MM.1S (cell line): Measurements from ENCODE around the gene KDM4B.
"Not testable (repeated sequence)": the region's sequence is repeated elsewhere in the genome, so short reads cannot be mapped to it uniquely, and the experiment has no call there.

ENCODE experiments used
- DNase-seq: peaks from one replicate; pipeline ENCODE4 v3.0.0-alpha.2; 2015
- H2AFZ ChIP-seq: fragments of 300-600 bp; sonication (generic); 2 replicates; pipeline ENCODE4 v1.6.0; 2016; ENCODE audit warnings: antibody characterized with exemption, low read length
- H3F3A ChIP-seq: fragments of 300-600 bp; sonication (generic); 2 replicates; pipeline ENCODE4 v1.6.1; 2016; ENCODE audit warnings: mild to moderate bottlenecking, antibody characterized with exemption, low read length, moderate library complexity, mixed read lengths; ENCODE audit not compliant: insufficient read depth
- H3K27ac ChIP-seq: fragments of 300-600 bp; sonication (generic); 2 replicates; pipeline ENCODE4 v1.5.1; 2016; ENCODE audit warnings: mild to moderate bottlenecking, low read length
- H3K27me3 ChIP-seq: fragments of 300-600 bp; sonication (generic); replicated peaks from 2 replicates; pipeline ENCODE4 v1.6.0; 2016; ENCODE audit warnings: low read length; ENCODE audit not compliant: insufficient read depth
- H3K36me3 ChIP-seq: fragments of 300-600 bp; sonication (generic); replicated peaks from 2 replicates; pipeline ENCODE4 v1.6.1; 2016; ENCODE audit warnings: mild to moderate bottlenecking, low read length, mixed read lengths; ENCODE audit not compliant: insufficient read depth
- H3K4me1 ChIP-seq: fragments of 300-600 bp; sonication (generic); 2 replicates; pipeline ENCODE4 v1.6.1; 2016; ENCODE audit warnings: low read length, mixed read lengths
- H3K4me2 ChIP-seq: fragments of 300-600 bp; sonication (generic); 2 replicates; pipeline ENCODE4 v1.6.0; 2016; ENCODE audit warnings: low read depth, low read length
- H3K4me3 ChIP-seq: fragments of 300-600 bp; sonication (generic); 2 replicates; pipeline ENCODE4 v1.5.1; 2016; ENCODE audit warnings: low read length, mixed read lengths
- H3K79me2 ChIP-seq: fragments of 300-600 bp; sonication (generic); 2 replicates; pipeline ENCODE4 v1.6.1; 2016; ENCODE audit warnings: mixed run types, low read length, mixed read lengths
- H3K9ac ChIP-seq: fragments of 300-600 bp; sonication (generic); 2 replicates; pipeline ENCODE4 v1.6.1; 2016; ENCODE audit warnings: low read length, mixed read lengths
- H3K9me2 ChIP-seq: fragments of 300-600 bp; sonication (generic); replicated peaks from 2 replicates; pipeline ENCODE4 v1.6.1; 2016; ENCODE audit warnings: mild to moderate bottlenecking, low read length, mixed read lengths; ENCODE audit not compliant: insufficient read depth
- H3K9me3 ChIP-seq: fragments of 300-600 bp; sonication (generic); replicated peaks from 2 replicates; pipeline ENCODE4 v1.6.1; 2016; ENCODE audit warnings: mild to moderate bottlenecking, low read length, mixed read lengths; ENCODE audit not compliant: insufficient read depth
- H4K20me1 ChIP-seq: fragments of 300-600 bp; sonication (generic); 2 replicates; pipeline ENCODE4 v1.6.1; 2016; ENCODE audit warnings: mild to moderate bottlenecking, low read length, moderate library complexity, mixed read lengths; ENCODE audit not compliant: insufficient read depth
- CTCF ChIP-seq: fragments of 300-600 bp; sonication (generic); IDR thresholded peaks from 2 replicates; pipeline ENCODE4 v1.5.1; 2016; ENCODE audit warnings: antibody characterized with exemption, low read length, mixed read lengths
- EZH2 ChIP-seq: fragments of 300-600 bp; sonication (generic); optimal IDR thresholded peaks from 2 replicates; pipeline ENCODE3; 2017; ENCODE audit warnings: low read depth, mild to moderate bottlenecking, antibody characterized with exemption, low read length, mixed read lengths
- EZH2phosphoT487 ChIP-seq: fragments of 300-600 bp; sonication (generic); IDR thresholded peaks from 2 replicates; pipeline ENCODE4 v1.6.1; 2018; ENCODE audit warnings: antibody characterized with exemption, low read length

Gene KDM4B

GRCh38 chr19:4933528-4933927 is 35.4 kb upstream of the KDM4B start:
- Histone ChIP-seq H2AFZ (no peak overlapping the region), H3K27me3 (no peaks in the 10 kb centered on the region), H3K4me1 (no peaks in the 10 kb centered on the region), H3K9me3 (no peaks in the 10 kb centered on the region), H3F3A (0 out of 2 replicates have a peak, but pooled peaks cover 5% of the 10 kb centered on the region), H3K4me2 (no peak overlapping the region), H3K79me2 (peaks cover 65% of the 10 kb centered on the region), H3K9me2 (no peaks in the 10 kb centered on the region), H3K36me3 (peaks cover 17% of the 10 kb centered on the region), H3K9ac (no peak overlapping the region), H3K4me3 (no peak overlapping the region), H3K27ac (no peak overlapping the region), H4K20me1 (peaks cover 4% of the 10 kb centered on the region)
- no peak for TF ChIP-seq EZH2phosphoT487
- TF ChIP-seq CTCF = no peak
- no peak for TF ChIP-seq EZH2
- no peak for DNase-seq

- no peaks in the 10 kb centered on the region for H3K27me3 ChIP-seq
- H4K20me1 ChIP-seq = peaks cover 4% of the 10 kb centered on the region
- H3K4me2 ChIP-seq = no peak overlapping the region
- H3K4me3 ChIP-seq = no peak overlapping the region
- TF ChIP-seq EZH2phosphoT487 = no peak
- no peak for TF ChIP-seq EZH2
- H2AFZ ChIP-seq = no peak overlapping the region
- 0 out of 2 replicates have a peak, but pooled peaks cover 5% of the 10 kb centered on the region for H3F3A ChIP-seq
- no peak for DNase-seq
- no peak overlapping the region for H3K27ac ChIP-seq
- H3K79me2 ChIP-seq = peaks cover 58% of the 10 kb centered on the region
- H3K9me3 ChIP-seq = no peaks in the 10 kb centered on the region
- H3K9ac ChIP-seq = no peak overlapping the region
- no peaks in the 10 kb centered on the region for H3K9me2 ChIP-seq
- peaks cover 16% of the 10 kb centered on the region; the same call in 1 of the 2 replicates for H3K36me3 ChIP-seq
- H3K4me1 ChIP-seq = no peaks in the 10 kb centered on the region
Measured at GRCh38 chr19:4935444-4935843, 33.5 kb upstream of the KDM4B start.

GRCh38 chr19:4937060-4937459 is 31.9 kb upstream of the KDM4B start:
- Histone ChIP-seq H3K27me3 (no peaks in the 10 kb centered on the region), H3K27ac (no peak overlapping the region), H3K4me2 (no peak overlapping the region), H4K20me1 (peaks cover 4% of the 10 kb centered on the region), H3K4me3 (no peak overlapping the region), H3K9me3 (no peaks in the 10 kb centered on the region), H3K79me2 (peaks cover 60% of the 10 kb centered on the region), H3F3A (0 out of 2 replicates have a peak, but pooled peaks cover 5% of the 10 kb centered on the region), H3K36me3 (peaks cover 13% of the 10 kb centered on the region; the same call in 1 of the 2 replicates), H3K4me1 (no peaks in the 10 kb centered on the region), H2AFZ (no peak overlapping the region), H3K9me2 (no peaks in the 10 kb centered on the region), H3K9ac (no peak overlapping the region)
- DNase-seq = no peak
- TF ChIP-seq EZH2phosphoT487 (no peak), EZH2 (no peak), CTCF (no peak)

- H3K9ac ChIP-seq, H3K4me3 ChIP-seq, H3K4me1 ChIP-seq, H3K9me2 ChIP-seq, H3K27ac ChIP-seq, H3K27me3 ChIP-seq, DNase-seq, H3F3A ChIP-seq, H2AFZ ChIP-seq, H3K4me2 ChIP-seq, H4K20me1 ChIP-seq, H3K9me3 ChIP-seq: not testable (repeated sequence)
- Histone ChIP-seq H3K36me3 (peaks cover 13% of the 10 kb centered on the region; the same call in 1 of the 2 replicates), H3K79me2 (peaks cover 55% of the 10 kb centered on the region)
Measured at GRCh38 chr19:4938461-4938860, 30.5 kb upstream of the KDM4B start.
